ENCODE results near the gene PLEKHB1.
"Not testable (repeated sequence)": the region's sequence is repeated elsewhere in the genome, so short reads cannot be mapped to it uniquely, and the experiment has no call there.

The PLEKHB1 gene

DNA sequence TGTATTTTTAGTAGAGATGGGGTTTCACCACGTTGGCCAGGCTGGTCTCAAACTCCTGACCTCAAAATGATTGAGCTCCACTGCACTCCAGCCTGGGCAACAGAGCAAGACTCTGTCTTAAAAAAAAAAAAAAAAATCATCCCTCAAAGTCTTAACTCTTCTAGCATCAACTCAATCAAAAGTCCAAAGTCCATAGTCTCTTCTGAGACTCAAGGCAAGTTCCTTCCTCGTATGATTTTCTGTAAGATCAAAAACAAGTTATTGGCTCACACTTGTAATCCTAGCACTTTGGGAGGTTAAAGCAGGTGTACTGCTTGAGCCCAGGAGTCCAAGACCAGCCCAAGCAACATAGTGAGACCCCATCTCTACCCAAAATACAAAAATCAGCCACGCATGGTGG lies 24.4 kb downstream of the PLEKHB1 start:
- DNase-seq (ENCODE audit: low read depth in 1 of 2, low spot score in 1 of 2): no peak

DNA sequence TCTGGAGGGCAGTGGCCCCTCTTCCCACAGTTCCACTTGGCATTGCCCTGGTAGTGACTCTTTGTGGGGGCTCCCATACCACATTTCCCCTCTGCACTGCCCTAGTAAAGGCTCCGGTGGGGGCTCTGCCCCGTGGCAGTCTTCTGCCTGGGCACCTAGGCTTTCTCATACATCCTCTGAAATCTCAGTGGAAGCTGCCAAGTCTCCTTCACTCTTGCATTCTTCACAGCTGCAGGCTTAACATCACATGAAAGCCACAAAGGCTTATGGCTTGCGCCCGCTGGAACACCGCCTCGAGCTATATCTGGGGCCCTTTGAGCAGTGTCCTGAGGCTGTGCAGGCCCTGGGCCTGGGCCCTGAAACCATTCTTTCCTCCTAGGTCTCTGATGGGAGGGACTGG lies 25.3 kb downstream of the PLEKHB1 start:
- DNase-seq (ENCODE audit: low read depth in 1 of 2, low spot score in 1 of 2): no peak

DNA sequence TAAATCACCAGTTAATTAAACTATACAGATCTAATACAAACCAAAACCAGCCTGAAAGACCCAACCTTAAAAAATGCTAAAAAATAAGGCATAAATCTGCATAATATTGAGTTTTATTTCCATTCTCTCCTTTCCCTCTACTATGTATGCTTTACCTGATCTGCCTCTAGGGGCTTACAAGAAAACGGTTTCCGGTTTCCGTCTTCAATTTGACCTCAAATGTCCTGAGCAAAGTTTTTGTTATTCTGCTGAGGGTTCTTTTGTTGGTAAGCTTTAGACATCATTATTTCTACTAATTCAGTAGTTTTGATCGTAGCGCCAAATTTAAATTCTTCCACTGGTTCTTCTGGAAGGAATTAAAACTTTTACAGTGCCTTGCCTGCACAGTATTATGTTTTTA lies 30.2 kb downstream of the PLEKHB1 start:
- not testable (repeated sequence) for DNase-seq (ENCODE audit: low read depth in 1 of 2, low spot score in 1 of 2)

- no peak for DNase-seq (ENCODE audit: low read depth in 1 of 2, low spot score in 1 of 2)
Measured at GRCh38 chr11:73680687-73681086, 34.3 kb downstream of the PLEKHB1 start.

DNA sequence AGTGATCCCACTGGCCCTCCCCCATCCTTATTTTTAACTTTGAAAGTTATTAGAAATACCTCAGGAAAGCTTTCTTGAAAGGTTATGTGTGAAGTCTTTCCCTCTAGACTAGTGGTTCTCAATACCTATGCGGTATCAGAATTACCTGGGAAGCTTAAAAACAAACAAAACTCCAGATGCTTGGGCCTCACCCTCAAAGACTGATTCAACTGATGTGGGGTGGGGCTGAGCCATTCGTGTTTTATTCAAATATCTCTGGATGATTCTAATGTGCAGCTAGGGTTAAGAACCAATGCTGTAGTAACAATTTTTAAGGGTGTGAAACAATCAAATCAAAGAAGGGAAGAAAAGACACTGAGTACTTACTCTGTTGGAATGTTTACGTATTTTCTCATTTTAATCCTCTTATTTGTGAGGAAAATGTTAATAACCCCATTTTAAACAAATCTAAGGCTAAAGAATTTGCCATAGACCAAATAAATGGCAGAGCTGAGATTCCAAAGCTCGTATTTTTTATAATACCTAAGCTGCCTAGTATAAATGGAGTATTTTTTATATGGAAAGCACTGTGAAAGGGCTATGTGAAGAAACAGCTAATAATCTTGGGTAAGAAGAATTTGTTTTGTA lies 47.6 kb downstream of the PLEKHB1 start:
- DNase-seq (ENCODE audit: low read depth in 1 of 2, low spot score in 1 of 2): no peak

DNA sequence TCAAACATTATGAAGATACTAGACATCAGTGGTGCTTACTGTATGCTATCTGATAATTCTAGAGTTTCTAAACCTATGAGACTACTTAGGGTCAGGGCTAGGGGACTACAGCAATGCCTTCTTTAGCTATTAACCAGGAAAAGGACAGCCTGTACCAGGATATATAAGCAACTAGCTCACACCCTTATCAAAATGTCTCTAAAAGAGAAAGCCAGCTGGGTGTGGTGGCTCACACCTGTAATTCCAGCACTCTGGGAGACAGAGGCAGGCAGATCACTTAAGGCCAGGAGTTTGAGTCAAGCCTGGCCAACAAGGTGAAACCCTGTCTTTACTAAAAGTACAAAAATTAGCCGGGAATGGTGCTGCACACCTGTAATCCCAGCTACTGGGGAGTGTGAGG lies 58.7 kb downstream of the PLEKHB1 start:
- DNase-seq (ENCODE audit: low read depth in 1 of 2, low spot score in 1 of 2): no peak

- DNase-seq (ENCODE audit: low read depth in 1 of 2, low spot score in 1 of 2): no peak
Measured at GRCh38 chr11:73710964-73711363, 64.6 kb downstream of the PLEKHB1 start.
